HCT116 (cell line): ENCODE measurements around the gene ADAMTS16.

Source experiments
- CTCF ChIP-seq, 3 experiments: fragments of 200-600 bp in 1 of 3; sonication (generic) in 1 of 3; IDR thresholded peaks in 2 of 3; conservative IDR thresholded peaks in 1 of 3; 2 replicates each; pipeline ENCODE4 v1.5.1; 2012 to 2017; ENCODE audit warnings: low read depth in 2 of 3, low read length in 2 of 3, antibody characterized with exemption in 1 of 3, borderline replicate concordance in 1 of 3, control low read depth in 1 of 3, mild to moderate bottlenecking in 1 of 3, mixed read lengths in 1 of 3, mixed run types in 1 of 3, moderate library complexity in 1 of 3; ENCODE audit not compliant: insufficient read depth in 1 of 3
- RAD21 ChIP-seq: IDR thresholded peaks from 2 replicates; pipeline ENCODE4 v1.6.1; 2012; ENCODE audit warnings: low read depth, mild to moderate bottlenecking
- SIN3A ChIP-seq: IDR thresholded peaks from 2 replicates; pipeline ENCODE4 v1.6.1; 2012; ENCODE audit warnings: low read depth

GRCh38 chr5:5154733-5155132 lies 14.6 kb downstream of the ADAMTS16 start:
- no peak for TF ChIP-seq SIN3A
- TF ChIP-seq CTCF (IDR thresholded peaks at IDR 0.05 in 2 of 3, conservative IDR thresholded peaks at IDR 0.05 in 1 of 3; ENCODE audit: borderline replicate concordance in 1 of 3, insufficient read depth in 1 of 3, low read depth in 2 of 3, low read length in 2 of 3) = no peak
- no peak for TF ChIP-seq RAD21
